Measurements from ENCODE around the gene WDR53. TPM values are rescaled to one million over a fixed set of nuclear protein-coding genes. Genes with fewer than 3 reads are reported as not detected.
"Not testable (repeated sequence)": the region's sequence is repeated elsewhere in the genome, so short reads cannot be mapped to it uniquely, and the experiment has no call there.

WDR53 gene
- 10.7 TPM for polyA plus RNA-seq (2013, experiment 1 of 2)
- 14.3 TPM for polyA plus RNA-seq (2013, experiment 2 of 2)

DNA sequence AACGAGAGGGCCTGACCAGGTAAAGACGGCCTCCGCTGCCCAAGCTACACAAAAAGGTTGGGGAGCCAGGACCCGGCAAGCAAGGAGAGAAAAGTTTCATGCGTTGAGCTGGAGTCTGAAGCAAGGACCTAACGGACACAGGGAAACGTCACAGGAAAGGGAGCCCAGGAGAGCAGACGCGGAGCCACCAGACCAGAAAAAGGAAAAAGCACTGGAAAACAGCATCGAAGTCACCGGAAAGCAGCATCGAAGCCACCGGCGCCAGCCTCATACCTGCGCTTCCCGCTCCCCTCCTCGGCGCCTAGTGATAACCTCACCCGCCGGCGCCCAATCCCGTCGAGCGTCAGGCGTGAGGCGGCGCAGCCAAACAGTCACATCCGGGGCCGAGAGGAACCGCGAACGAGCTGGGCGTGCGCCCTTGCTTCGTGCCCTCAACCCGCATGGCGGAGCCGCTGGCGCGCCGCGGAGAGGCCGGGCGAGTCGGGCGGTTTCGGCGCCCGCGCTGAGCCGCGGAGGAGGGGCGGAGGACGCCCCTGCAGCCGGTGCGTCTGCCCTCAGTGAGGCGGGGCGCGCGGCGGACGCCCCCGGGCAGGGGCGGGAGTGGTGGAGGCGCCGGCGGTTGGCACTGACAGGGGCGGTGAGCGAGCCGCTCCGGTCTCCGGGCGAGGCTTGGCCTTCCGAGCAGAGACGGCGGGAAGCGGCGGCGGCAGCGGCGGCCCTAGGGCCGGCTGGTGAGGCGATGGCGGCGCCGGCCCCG is at the start of gene WDR53, which contains the start of gene FBXO45:
TSS of gene WDR53 (minus strand) at position 309 of the 757 bp plus-strand sequence. CDS start 7,079 bp downstream, outside the sequence.
TSS of gene FBXO45 (plus strand) at position 415 of the 757 bp plus-strand sequence. CDS start at position 740, 325 bp downstream.
- WGBS = under 1% methylated on average over 87 of the region's 87 CpGs
- no peaks in the 10 kb centered on the region for H3K36me3 ChIP-seq (ENCODE audit: insufficient read depth, low read length)
- H3K27me3 ChIP-seq (ENCODE audit: insufficient read depth, low read length) = no peaks in the 10 kb centered on the region
- peak within 1 kb of the TSS; percentile 68; the same call in 1 of the 2 replicates for H3K27ac ChIP-seq (ENCODE audit: low read depth, low read length)
- peaks cover 3% of the 10 kb centered on the region for H3K4me1 ChIP-seq (ENCODE audit: insufficient read depth, low read length)
- no peaks in the 10 kb centered on the region for H3K9me3 ChIP-seq (ENCODE audit: insufficient read depth, low read depth, low read length)
- peak within 1 kb of the TSS; percentile 88 for H3K4me3 ChIP-seq (ENCODE audit: low read length)
- H3K9ac ChIP-seq (ENCODE audit: low read depth, low read length) = peak within 1 kb of the TSS; percentile 83

DNA sequence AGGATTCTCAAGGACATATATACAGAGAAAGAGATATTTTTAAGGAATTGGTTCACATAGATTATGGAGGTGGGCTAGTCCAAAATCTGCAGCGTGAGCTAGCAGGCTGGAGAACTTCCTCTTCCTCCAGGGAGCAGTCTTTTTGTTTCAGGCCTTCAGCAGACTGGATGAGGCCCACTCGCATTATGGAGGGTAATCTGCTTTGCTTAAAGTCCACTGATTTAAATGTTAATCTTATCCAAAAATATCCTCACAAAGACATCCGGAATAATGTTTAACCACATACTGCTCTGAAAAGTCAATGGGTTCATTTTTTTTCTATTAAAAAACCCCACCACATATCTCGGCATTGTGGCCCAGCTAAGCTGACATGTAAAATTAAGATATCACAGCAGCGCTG is 48.9 kb upstream of the WDR53 start:
- Histone ChIP-seq H3K27me3 (ENCODE audit: insufficient read depth, low read length) (no peaks in the 10 kb centered on the region), H3K4me1 (ENCODE audit: insufficient read depth, low read length) (peaks cover 17% of the 10 kb centered on the region), H3K4me3 (ENCODE audit: low read length) (no peak overlapping the region), H3K9me3 (ENCODE audit: insufficient read depth, low read depth, low read length) (no peaks in the 10 kb centered on the region), H3K36me3 (ENCODE audit: insufficient read depth, low read length) (no peaks in the 10 kb centered on the region), H3K9ac (ENCODE audit: low read depth, low read length) (no peak overlapping the region), H3K27ac (ENCODE audit: low read depth, low read length) (no peak overlapping the region)
- 91% methylated on average over 4 of the region's 5 CpGs for WGBS

DNA sequence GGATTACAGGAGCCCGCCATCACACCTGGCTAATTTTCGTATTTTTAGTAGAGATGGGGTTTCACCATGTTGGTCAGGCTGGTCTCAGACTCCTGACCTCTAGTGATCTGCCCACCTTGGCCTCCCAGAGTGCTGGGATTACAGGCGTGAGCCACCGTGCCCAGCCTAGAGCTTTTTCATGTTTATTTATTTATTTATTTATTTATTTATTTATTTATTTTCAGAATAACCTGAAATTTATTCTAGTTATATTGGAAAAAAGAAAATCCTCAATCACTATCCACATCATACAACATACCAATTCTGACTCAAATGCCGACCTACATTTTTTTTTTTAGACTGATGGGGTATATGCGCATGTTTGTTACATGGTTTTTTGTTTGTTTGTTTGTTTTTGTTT is 46.9 kb upstream of the WDR53 start:
- not testable (repeated sequence) for H3K27me3 ChIP-seq (ENCODE audit: insufficient read depth, low read length); H3K9ac ChIP-seq (ENCODE audit: low read depth, low read length); H3K27ac ChIP-seq (ENCODE audit: low read depth, low read length); H3K9me3 ChIP-seq (ENCODE audit: insufficient read depth, low read depth, low read length); H3K36me3 ChIP-seq (ENCODE audit: insufficient read depth, low read length); H3K4me3 ChIP-seq (ENCODE audit: low read length)
- H3K4me1 ChIP-seq (ENCODE audit: insufficient read depth, low read length) = peaks cover 18% of the 10 kb centered on the region
- 100% methylated on average over 4 of the region's 6 CpGs for WGBS

DNA sequence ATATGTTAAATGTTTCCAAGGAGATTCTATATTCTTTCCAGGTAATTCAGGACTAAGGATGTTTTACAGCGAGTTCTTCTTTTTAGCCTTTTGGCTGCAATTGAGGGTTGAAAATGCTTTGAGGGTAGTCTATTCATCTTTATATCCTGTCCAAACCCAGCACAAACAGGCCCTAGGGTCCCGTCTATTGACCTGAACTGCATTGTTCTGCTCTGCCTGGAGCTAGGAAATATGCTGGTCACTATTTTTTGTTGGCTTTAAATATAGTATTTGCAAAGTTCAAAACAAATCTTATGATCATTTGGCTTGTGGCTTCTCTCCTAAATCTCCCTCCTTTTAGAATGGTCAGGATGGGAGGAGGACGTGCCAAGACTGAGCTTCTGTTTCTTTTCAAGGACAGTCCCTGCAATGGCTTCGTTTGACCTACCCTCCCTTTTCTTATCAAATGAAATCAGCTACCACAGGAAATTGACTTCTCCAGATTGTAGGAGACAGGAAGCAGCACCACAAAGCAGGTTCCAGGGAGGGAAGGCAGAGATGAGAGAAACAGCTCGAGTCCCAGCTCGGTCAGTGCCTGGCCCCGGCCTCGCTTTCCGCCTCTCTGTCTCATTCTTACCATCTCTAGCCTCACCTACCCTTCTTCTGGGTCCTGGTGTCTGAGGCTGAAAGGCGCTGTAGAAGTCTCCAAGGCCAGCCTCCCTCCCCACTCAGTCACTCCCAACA is 43.6 kb upstream of the WDR53 start:
- no peak overlapping the region for H3K27ac ChIP-seq (ENCODE audit: low read depth, low read length)
- H3K9ac ChIP-seq (ENCODE audit: low read depth, low read length) = no peak overlapping the region
- no peaks in the 10 kb centered on the region for H3K27me3 ChIP-seq (ENCODE audit: insufficient read depth, low read length)
- H3K9me3 ChIP-seq (ENCODE audit: insufficient read depth, low read depth, low read length) = no peaks in the 10 kb centered on the region
- no peaks in the 10 kb centered on the region for H3K36me3 ChIP-seq (ENCODE audit: insufficient read depth, low read length)
- no peak overlapping the region for H3K4me3 ChIP-seq (ENCODE audit: low read length)
- peaks cover 12% of the 10 kb centered on the region; the same call in 1 of the 2 replicates for H3K4me1 ChIP-seq (ENCODE audit: insufficient read depth, low read length)
- WGBS = 89% methylated on average over 8 of the region's 10 CpGs

DNA sequence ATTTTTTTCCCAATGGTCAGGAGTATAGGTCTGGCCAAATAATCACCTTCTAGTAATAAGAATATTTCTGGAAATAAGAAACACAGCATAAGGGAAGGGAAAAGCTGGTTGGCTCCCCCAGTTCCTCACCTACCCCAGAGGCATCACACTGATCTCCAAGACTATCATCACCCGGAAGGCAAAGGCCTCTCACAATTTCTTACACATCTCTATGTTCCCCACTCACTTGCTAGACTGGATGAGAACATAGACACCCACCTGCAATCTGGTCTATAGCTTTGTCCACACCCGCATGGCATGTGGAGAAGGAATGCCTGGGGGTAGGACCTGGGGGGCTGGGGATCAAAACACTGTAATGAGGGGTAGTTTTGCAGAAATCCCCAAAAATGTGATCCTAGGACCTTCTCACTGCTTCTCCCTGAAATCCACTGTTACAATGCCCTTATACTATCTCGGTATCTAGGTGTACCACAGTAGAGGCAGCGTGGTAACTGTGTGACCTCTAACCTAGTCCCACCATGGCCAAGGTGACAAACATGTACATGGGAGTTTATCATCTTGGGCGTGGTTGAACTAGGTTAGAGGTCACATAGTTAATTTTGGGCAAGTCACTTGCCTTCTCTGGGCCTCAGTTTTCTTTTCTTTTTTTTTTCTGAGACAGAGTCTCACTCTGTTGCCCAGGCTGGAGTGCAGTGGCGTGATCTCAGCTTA is 41.6 kb upstream of the WDR53 start:
- H3K4me3 ChIP-seq (ENCODE audit: low read length) = no peak overlapping the region
- WGBS = 93% methylated on average over 6 of the region's 6 CpGs

DNA sequence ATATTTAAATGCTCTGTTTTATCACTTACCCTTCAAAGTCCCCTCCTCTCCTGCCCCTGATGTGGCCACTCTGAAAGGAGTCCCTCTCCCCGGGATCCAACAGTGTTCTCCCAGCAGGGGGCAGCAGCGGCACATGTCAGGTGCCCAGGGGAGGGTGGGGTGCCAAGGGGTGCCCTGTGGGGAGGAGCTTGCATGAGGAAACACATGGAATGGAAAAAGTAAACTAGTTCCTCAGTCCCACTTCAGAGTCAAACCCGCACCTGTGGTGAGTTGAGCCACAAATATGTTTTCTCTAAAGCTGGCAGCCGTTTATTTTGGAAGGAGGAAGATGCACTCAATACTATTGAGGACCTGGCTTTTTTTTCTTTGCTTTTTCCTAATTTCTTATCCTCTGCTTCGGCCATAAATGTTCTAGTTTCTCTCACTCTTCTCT is 41.0 kb upstream of the WDR53 start:
- Histone ChIP-seq H3K9me3 (ENCODE audit: insufficient read depth, low read depth, low read length) (no peaks in the 10 kb centered on the region), H3K36me3 (ENCODE audit: insufficient read depth, low read length) (no peaks in the 10 kb centered on the region), H3K9ac (ENCODE audit: low read depth, low read length) (no peak overlapping the region), H3K27me3 (ENCODE audit: insufficient read depth, low read length) (no peaks in the 10 kb centered on the region), H3K27ac (ENCODE audit: low read depth, low read length) (no peak overlapping the region), H3K4me1 (ENCODE audit: insufficient read depth, low read length) (peaks cover 12% of the 10 kb centered on the region; the same call in 1 of the 2 replicates), H3K4me3 (ENCODE audit: low read length) (no peak overlapping the region)
- 35% methylated on average over 5 of the region's 5 CpGs for WGBS

More for the DNA sequence above, 41.6 kb upstream of the WDR53 start:
- Histone ChIP-seq H3K27me3 (ENCODE audit: insufficient read depth, low read length) (no peaks in the 10 kb centered on the region), H3K27ac (ENCODE audit: low read depth, low read length) (no peak overlapping the region), H3K9ac (ENCODE audit: low read depth, low read length) (no peak overlapping the region), H3K9me3 (ENCODE audit: insufficient read depth, low read depth, low read length) (no peaks in the 10 kb centered on the region), H3K36me3 (ENCODE audit: insufficient read depth, low read length) (no peaks in the 10 kb centered on the region), H3K4me1 (ENCODE audit: insufficient read depth, low read length) (peaks cover 12% of the 10 kb centered on the region; the same call in 1 of the 2 replicates)

DNA sequence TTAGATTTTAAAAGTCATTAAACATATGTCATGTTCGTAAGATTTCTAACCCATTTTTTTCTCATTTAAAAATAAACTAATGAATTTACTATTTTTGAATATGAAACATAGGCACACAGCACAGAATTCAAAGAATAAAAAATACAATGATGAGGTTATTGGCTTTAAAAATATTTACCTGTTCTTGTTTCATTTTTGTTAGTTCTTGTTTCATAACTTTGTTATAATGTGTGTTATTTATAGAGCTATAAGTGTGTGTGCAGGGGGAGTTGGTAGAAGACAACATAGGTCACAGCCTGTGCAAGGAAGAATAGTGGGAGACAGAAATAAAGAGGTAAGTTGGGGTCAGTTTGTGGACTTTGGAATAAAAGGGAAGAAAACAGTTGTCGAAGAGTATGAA is 40.3 kb upstream of the WDR53 start:
- Histone ChIP-seq H3K27me3 (ENCODE audit: insufficient read depth, low read length) (no peaks in the 10 kb centered on the region), H3K4me3 (ENCODE audit: low read length) (no peak overlapping the region), H3K9me3 (ENCODE audit: insufficient read depth, low read depth, low read length) (no peaks in the 10 kb centered on the region), H3K27ac (ENCODE audit: low read depth, low read length) (no peak overlapping the region), H3K36me3 (ENCODE audit: insufficient read depth, low read length) (no peaks in the 10 kb centered on the region), H3K4me1 (ENCODE audit: insufficient read depth, low read length) (peaks cover 12% of the 10 kb centered on the region; the same call in 1 of the 2 replicates), H3K9ac (ENCODE audit: low read depth, low read length) (no peak overlapping the region)
- no CpG with 5 or more reads among the region's 2 CpGs for WGBS

DNA sequence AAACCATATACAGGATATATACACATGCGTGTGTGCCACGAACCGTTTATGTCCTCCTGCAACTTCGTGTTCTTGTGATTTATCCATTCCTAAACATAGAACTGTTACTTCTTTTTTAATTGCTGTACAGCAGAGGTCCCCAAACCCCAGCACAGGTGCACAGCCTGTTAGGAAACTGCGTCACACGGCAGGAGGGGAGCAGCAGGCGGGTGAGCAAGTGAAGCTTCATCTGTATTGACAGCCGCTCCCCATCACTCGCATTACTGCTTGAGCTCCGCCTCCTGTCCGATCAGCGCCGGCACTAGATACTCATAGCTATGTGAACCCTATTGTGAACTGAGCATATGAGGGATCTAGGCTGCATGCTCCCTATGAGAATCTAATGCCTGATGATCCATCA is 36.2 kb upstream of the WDR53 start:
- H3K9me3 ChIP-seq (ENCODE audit: insufficient read depth, low read depth, low read length) = no peaks in the 10 kb centered on the region
- H3K4me3 ChIP-seq (ENCODE audit: low read length) = no peak overlapping the region
- H3K9ac ChIP-seq (ENCODE audit: low read depth, low read length) = no peak overlapping the region
- H3K27me3 ChIP-seq (ENCODE audit: insufficient read depth, low read length) = no peaks in the 10 kb centered on the region
- no peak overlapping the region for H3K27ac ChIP-seq (ENCODE audit: low read depth, low read length)
- no peaks in the 10 kb centered on the region for H3K36me3 ChIP-seq (ENCODE audit: insufficient read depth, low read length)
- peaks cover 2% of the 10 kb centered on the region; the same call in 1 of the 2 replicates for H3K4me1 ChIP-seq (ENCODE audit: insufficient read depth, low read length)
- WGBS = 91% methylated on average over 13 of the region's 13 CpGs

DNA sequence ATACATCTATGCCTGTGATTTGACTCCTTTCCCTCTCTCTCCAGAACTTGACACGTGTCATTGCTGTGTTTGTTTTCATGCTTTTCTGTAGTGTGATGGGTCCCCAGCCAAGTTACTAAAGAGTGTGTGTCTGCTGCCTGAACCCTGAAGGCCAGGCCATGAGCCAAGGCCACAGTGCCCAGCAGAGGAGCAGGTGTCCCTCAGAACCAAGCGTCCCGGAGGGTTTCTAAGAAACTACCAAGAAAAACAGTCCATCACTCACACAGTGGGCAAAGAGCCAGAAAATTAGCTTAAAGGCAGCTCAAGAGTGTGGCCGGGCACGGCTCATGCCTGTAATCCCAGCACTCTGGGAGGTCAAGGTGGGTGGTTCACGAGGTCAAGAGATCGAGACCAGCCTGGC is 35.3 kb upstream of the WDR53 start:
- no peak overlapping the region for H3K4me3 ChIP-seq (ENCODE audit: low read length)
- H3K27me3 ChIP-seq (ENCODE audit: insufficient read depth, low read length) = no peaks in the 10 kb centered on the region
- no peaks in the 10 kb centered on the region for H3K9me3 ChIP-seq (ENCODE audit: insufficient read depth, low read depth, low read length)
- no peak overlapping the region for H3K27ac ChIP-seq (ENCODE audit: low read depth, low read length)
- WGBS = 91% methylated on average over 7 of the region's 7 CpGs
- no peaks in the 10 kb centered on the region for H3K4me1 ChIP-seq (ENCODE audit: insufficient read depth, low read length)
- no peak overlapping the region for H3K9ac ChIP-seq (ENCODE audit: low read depth, low read length)
- H3K36me3 ChIP-seq (ENCODE audit: insufficient read depth, low read length) = no peaks in the 10 kb centered on the region

DNA sequence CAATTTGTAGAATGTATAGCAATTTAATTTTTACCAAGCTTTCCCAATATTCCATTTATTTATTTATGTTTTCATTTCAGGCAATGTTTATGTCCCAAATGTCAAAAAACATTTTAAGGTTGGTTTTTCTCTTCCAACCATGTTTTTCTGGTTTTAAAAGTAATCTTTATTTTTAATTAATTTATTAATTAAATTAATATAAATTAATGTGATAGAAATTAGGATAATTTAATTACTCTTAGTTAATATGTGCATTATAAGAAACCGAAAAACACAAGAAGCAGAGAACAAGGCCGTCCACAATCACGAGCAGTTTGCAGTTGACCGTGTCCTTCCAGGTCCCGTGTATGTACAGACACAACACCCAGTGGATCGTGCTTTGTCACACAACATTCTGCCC is 34.3 kb upstream of the WDR53 start:
- Histone ChIP-seq H3K4me1 (ENCODE audit: insufficient read depth, low read length) (no peaks in the 10 kb centered on the region), H3K9me3 (ENCODE audit: insufficient read depth, low read depth, low read length) (no peaks in the 10 kb centered on the region), H3K9ac (ENCODE audit: low read depth, low read length) (no peak overlapping the region), H3K27me3 (ENCODE audit: insufficient read depth, low read length) (no peaks in the 10 kb centered on the region), H3K4me3 (ENCODE audit: low read length) (no peak overlapping the region), H3K27ac (ENCODE audit: low read depth, low read length) (no peak overlapping the region), H3K36me3 (ENCODE audit: insufficient read depth, low read length) (no peaks in the 10 kb centered on the region)
- WGBS = 98% methylated on average over 6 of the region's 6 CpGs

DNA sequence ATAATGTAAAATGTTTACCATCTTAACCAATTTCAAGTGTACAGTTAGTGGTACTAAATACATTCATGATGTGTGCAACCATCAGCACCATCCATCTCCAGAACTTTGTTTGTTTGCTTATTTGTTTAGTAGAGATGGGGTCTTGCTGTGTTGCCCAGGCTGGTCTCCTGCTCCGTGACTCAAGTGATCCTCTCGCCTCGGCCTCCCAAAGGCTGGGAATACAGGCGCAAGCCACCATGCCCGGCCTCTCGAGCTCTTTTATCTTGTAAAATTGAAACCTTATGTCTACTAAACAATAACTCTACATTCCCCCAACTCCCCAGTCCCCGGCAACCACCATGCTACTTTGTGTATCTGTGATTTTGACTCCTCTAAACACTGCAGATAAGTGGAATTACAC is 32.0 kb upstream of the WDR53 start:
- no peak overlapping the region for H3K9ac ChIP-seq (ENCODE audit: low read depth, low read length)
- 95% methylated on average over 7 of the region's 7 CpGs for WGBS
- H3K4me1 ChIP-seq (ENCODE audit: insufficient read depth, low read length) = no peaks in the 10 kb centered on the region
- H3K27me3 ChIP-seq (ENCODE audit: insufficient read depth, low read length) = no peaks in the 10 kb centered on the region
- H3K9me3 ChIP-seq (ENCODE audit: insufficient read depth, low read depth, low read length) = no peaks in the 10 kb centered on the region
- no peaks in the 10 kb centered on the region for H3K36me3 ChIP-seq (ENCODE audit: insufficient read depth, low read length)
- no peak overlapping the region for H3K4me3 ChIP-seq (ENCODE audit: low read length)
- H3K27ac ChIP-seq (ENCODE audit: low read depth, low read length) = no peak overlapping the region
